ENCODE data around the gene PDE1A. TPM values are rescaled to one million over a fixed set of nuclear protein-coding genes. Genes with fewer than 3 reads are reported as not detected.

Gene PDE1A
- total and polyA plus RNA-seq, 4 donors, result 0.64 to 5.2 (median 1.7) TPM

DNA sequence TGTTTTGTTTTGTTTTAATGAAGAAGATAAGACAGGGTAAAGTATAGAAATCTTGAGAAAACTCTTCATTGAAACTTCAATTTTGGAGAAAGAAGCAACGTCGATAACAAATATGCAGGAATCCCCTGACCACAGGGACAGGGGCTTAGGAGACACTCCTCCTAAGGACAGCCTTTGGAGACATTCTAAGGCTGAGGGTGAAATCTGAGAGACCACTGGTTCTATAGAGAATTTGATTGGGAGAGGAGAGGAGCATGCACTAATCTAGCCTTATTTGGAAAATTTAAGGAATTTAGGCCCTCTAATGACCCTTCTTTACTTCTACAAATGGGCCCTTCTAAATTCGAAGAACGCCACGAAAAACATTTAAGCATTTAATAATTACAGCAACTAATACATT lies 233.5 kb downstream of the PDE1A start:
- Histone ChIP-seq H3K27ac (ENCODE audit: low read depth in 1 of 2, low read length in 2 of 2) (no peak overlapping the region), H3K36me3 (ENCODE audit: control insufficient read depth in 4 of 4, insufficient read depth in 3 of 4, low read depth in 1 of 4, low read length in 3 of 4) (no peaks in the 10 kb centered on the region), H3K9me3 (ENCODE audit: control insufficient read depth in 4 of 4, low read length in 3 of 4) (no peaks in the 10 kb centered on the region), H3K4me1 (ENCODE audit: control insufficient read depth in 4 of 4, insufficient read depth in 4 of 4, low read length in 3 of 4) (no peaks in the 10 kb centered on the region), H3K9ac (ENCODE audit: low read depth in 1 of 2, low read length in 2 of 2) (no peak overlapping the region), H3K27me3 (ENCODE audit: control insufficient read depth in 4 of 4, insufficient read depth in 4 of 4, low read length in 3 of 4) (no peaks in the 10 kb centered on the region), H3K4me3 (ENCODE audit: low read depth in 1 of 3, low read length in 3 of 3) (no peak overlapping the region)
- no peak for DNase-seq (ENCODE audit: low spot score)
- WGBS, result 93% methylated on average over 5 of the region's 5 CpGs
- TF ChIP-seq HNF4A (conservative IDR thresholded peaks at IDR 0.05), result no peak
- TF ChIP-seq, protein P1, sequence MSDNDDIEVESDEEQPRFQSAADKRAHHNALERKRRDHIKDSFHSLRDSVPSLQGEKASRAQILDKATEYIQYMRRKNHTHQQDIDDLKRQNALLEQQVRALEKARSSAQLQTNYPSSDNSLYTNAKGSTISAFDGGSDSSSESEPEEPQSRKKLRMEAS (IDR thresholded peaks at IDR 0.05), result no peak
- TF ChIP-seq TAF1 (conservative IDR thresholded peaks at IDR 0.05), result no peak
- TF ChIP-seq, protein P2, sequence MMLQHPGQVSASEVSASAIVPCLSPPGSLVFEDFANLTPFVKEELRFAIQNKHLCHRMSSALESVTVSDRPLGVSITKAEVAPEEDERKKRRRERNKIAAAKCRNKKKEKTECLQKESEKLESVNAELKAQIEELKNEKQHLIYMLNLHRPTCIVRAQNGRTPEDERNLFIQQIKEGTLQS (IDR thresholded peaks at IDR 0.05), result no peak
- no peak for TF ChIP-seq RXRA (IDR thresholded peaks at IDR 0.05)
- no peak for TF ChIP-seq NR2F2 (IDR thresholded peaks at IDR 0.05)
- TF ChIP-seq GABPA (IDR thresholded peaks at IDR 0.05 in 1 of 2, conservative IDR thresholded peaks at IDR 0.05 in 1 of 2), result no peak
- no peak for TF ChIP-seq RAD21 (IDR thresholded peaks at IDR 0.05)
- TF ChIP-seq, protein P3, sequence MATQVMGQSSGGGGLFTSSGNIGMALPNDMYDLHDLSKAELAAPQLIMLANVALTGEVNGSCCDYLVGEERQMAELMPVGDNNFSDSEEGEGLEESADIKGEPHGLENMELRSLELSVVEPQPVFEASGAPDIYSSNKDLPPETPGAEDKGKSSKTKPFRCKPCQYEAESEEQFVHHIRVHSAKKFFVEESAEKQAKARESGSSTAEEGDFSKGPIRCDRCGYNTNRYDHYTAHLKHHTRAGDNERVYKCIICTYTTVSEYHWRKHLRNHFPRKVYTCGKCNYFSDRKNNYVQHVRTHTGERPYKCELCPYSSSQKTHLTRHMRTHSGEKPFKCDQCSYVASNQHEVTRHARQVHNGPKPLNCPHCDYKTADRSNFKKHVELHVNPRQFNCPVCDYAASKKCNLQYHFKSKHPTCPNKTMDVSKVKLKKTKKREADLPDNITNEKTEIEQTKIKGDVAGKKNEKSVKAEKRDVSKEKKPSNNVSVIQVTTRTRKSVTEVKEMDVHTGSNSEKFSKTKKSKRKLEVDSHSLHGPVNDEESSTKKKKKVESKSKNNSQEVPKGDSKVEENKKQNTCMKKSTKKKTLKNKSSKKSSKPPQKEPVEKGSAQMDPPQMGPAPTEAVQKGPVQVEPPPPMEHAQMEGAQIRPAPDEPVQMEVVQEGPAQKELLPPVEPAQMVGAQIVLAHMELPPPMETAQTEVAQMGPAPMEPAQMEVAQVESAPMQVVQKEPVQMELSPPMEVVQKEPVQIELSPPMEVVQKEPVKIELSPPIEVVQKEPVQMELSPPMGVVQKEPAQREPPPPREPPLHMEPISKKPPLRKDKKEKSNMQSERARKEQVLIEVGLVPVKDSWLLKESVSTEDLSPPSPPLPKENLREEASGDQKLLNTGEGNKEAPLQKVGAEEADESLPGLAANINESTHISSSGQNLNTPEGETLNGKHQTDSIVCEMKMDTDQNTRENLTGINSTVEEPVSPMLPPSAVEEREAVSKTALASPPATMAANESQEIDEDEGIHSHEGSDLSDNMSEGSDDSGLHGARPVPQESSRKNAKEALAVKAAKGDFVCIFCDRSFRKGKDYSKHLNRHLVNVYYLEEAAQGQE (IDR thresholded peaks at IDR 0.05), result no peak
- no peak for TF ChIP-seq EGR1 (IDR thresholded peaks at IDR 0.05; ENCODE audit: low read depth in 2 of 2)

DNA sequence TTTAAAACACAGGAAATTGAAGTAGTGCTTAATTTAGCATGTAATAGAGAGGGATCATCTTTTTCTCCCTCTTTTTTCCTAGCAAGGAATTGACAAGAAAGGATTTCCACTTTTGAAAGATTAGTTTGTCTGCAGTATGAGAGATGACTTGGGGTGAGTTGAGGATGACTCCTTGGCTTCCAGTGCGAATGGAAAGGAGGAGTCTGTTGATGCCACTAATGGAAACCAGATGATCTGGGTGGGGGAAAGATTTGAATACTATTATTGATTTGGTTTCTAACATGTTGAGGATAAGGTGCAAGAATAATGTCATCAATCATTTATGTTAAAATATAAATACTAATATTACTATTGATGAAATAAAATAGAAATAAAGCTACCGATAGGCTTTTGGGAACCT lies 235.8 kb downstream of the PDE1A start:
- no peaks in the 10 kb centered on the region for H3K27me3 ChIP-seq (ENCODE audit: control insufficient read depth in 4 of 4, insufficient read depth in 4 of 4, low read length in 3 of 4)
- H3K36me3 ChIP-seq (ENCODE audit: control insufficient read depth in 4 of 4, insufficient read depth in 3 of 4, low read depth in 1 of 4, low read length in 3 of 4), result no peaks in the 10 kb centered on the region
- H3K9me3 ChIP-seq (ENCODE audit: control insufficient read depth in 4 of 4, low read length in 3 of 4), result no peaks in the 10 kb centered on the region
- H3K9ac ChIP-seq (ENCODE audit: low read depth in 1 of 2, low read length in 2 of 2), result no peak overlapping the region
- no peak for DNase-seq (ENCODE audit: low spot score)
- H3K4me1 ChIP-seq (ENCODE audit: control insufficient read depth in 4 of 4, insufficient read depth in 4 of 4, low read length in 3 of 4), result no peaks in the 10 kb centered on the region
- 91% methylated on average over 2 of the region's 2 CpGs for WGBS
- TF ChIP-seq TAF1 (conservative IDR thresholded peaks at IDR 0.05) (no peak), SP1 (IDR thresholded peaks at IDR 0.05) (no peak), FOXA1 (IDR thresholded peaks at IDR 0.05) (no peak), YY1 (IDR thresholded peaks at IDR 0.05) (no peak), JUND (IDR thresholded peaks at IDR 0.05) (no peak), HNF4G (IDR thresholded peaks at IDR 0.05) (no peak), RXRA (IDR thresholded peaks at IDR 0.05) (no peak), FOXA2 (IDR thresholded peaks at IDR 0.05) (no peak), HNF4A (conservative IDR thresholded peaks at IDR 0.05) (no peak), EGR1 (IDR thresholded peaks at IDR 0.05; ENCODE audit: low read depth in 2 of 2) (no peak), RAD21 (IDR thresholded peaks at IDR 0.05) (no peak), GABPA (IDR thresholded peaks at IDR 0.05 in 1 of 2, conservative IDR thresholded peaks at IDR 0.05 in 1 of 2) (no peak), NR2F2 (IDR thresholded peaks at IDR 0.05) (no peak)
- TF ChIP-seq, protein P3 (IDR thresholded peaks at IDR 0.05), result no peak
- TF ChIP-seq, protein P4, sequence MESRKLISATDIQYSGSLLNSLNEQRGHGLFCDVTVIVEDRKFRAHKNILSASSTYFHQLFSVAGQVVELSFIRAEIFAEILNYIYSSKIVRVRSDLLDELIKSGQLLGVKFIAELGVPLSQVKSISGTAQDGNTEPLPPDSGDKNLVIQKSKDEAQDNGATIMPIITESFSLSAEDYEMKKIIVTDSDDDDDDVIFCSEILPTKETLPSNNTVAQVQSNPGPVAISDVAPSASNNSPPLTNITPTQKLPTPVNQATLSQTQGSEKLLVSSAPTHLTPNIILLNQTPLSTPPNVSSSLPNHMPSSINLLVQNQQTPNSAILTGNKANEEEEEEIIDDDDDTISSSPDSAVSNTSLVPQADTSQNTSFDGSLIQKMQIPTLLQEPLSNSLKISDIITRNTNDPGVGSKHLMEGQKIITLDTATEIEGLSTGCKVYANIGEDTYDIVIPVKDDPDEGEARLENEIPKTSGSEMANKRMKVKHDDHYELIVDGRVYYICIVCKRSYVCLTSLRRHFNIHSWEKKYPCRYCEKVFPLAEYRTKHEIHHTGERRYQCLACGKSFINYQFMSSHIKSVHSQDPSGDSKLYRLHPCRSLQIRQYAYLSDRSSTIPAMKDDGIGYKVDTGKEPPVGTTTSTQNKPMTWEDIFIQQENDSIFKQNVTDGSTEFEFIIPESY (IDR thresholded peaks at IDR 0.05), result no peak
- TF ChIP-seq, protein P5, sequence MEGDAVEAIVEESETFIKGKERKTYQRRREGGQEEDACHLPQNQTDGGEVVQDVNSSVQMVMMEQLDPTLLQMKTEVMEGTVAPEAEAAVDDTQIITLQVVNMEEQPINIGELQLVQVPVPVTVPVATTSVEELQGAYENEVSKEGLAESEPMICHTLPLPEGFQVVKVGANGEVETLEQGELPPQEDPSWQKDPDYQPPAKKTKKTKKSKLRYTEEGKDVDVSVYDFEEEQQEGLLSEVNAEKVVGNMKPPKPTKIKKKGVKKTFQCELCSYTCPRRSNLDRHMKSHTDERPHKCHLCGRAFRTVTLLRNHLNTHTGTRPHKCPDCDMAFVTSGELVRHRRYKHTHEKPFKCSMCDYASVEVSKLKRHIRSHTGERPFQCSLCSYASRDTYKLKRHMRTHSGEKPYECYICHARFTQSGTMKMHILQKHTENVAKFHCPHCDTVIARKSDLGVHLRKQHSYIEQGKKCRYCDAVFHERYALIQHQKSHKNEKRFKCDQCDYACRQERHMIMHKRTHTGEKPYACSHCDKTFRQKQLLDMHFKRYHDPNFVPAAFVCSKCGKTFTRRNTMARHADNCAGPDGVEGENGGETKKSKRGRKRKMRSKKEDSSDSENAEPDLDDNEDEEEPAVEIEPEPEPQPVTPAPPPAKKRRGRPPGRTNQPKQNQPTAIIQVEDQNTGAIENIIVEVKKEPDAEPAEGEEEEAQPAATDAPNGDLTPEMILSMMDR (IDR thresholded peaks at IDR 0.05; ENCODE audit: low read depth, low read length, missing input control), result no peak
- TF ChIP-seq, protein P1 (IDR thresholded peaks at IDR 0.05), result no peak
- TF ChIP-seq, protein P2 (IDR thresholded peaks at IDR 0.05), result no peak
- H3K27ac ChIP-seq (ENCODE audit: low read depth in 1 of 2, low read length in 2 of 2), result no peak overlapping the region
- H3K4me3 ChIP-seq (ENCODE audit: low read depth in 1 of 3, low read length in 3 of 3), result no peak overlapping the region
